Posterior vena cava (tissue), 2 donors: Measurements from ENCODE around the gene CRB3. TPM values are rescaled to one million over a fixed set of nuclear protein-coding genes. Genes with fewer than 3 reads are reported as not detected.

ENCODE experiments used
- DNase-seq: peaks from one replicate; pipeline ENCODE4 v3.0.0-alpha.2; 2020; ENCODE audit warnings: low spot score
- intact Hi-C, 2 donors: fragments of 100-400 bp; cut with DNase I; formaldehyde crosslinking; loops; one replicate each; pipeline versions ENCODE4 v1.14.1 to v1.14.2; 2022 to 2023
- total RNA-seq, 2 donors: library from RNA; stranded (reverse); fragmentation: NEBNext Ultra II Directional; extraction: Animal tissue kit (Norgen Biotek cat#: 25700); gene quantifications; one replicate each; pipeline ENCODE4 v1.2.1, GENCODE V29; 2021
- donor health status: DM: yes; HTN: yes; CAD: no.
- donor health status: DM: yes; HTN: yes; CAD: no.

Gene CRB3
- total RNA-seq, 2 donors from 2014 or later: not detected

- DNase-seq: no peak
- intact Hi-C loops: loop anchor here in 1 of 2 donors (5.0 kb wide), 1 partner anchor 1142 kb away; no protein-coding TSS in a partner anchor
Measured at GRCh38 chr19:6459262-6460098, 4.6 kb upstream of the CRB3 start, which contains the start of gene SLC25A23. SLC25A23 (minus strand) TSS chr19:6459792; CDS start chr19:6459628, 164 bp downstream.

- intact Hi-C loops: loop anchor here in 1 of 2 donors (5.0 kb wide), 1 partner anchor 1143 kb away; no protein-coding TSS in a partner anchor
- peak; percentile 99 for DNase-seq
Measured at GRCh38 chr19:6460099-6460884, 3.8 kb upstream of the CRB3 start.

GRCh38 chr19:6465006-6465405 is 935 bp downstream of the CRB3 start:
- DNase-seq: no peak
- intact Hi-C loops: no loop called here

GRCh38 chr19:6465663-6466062 is 1.6 kb downstream of the CRB3 start:
- intact Hi-C loops: no loop called here
- no peak for DNase-seq

- no peak for DNase-seq
- intact Hi-C loops: no loop called here
Measured at GRCh38 chr19:6466526-6467248, 2.6 kb downstream of the CRB3 start.

GRCh38 chr19:6467384-6467783 is 3.3 kb downstream of the CRB3 start:
- no peak for DNase-seq
- intact Hi-C loops: no loop called here

GRCh38 chr19:6470173-6470572 is 6.1 kb downstream of the CRB3 start:
- DNase-seq: no peak
- intact Hi-C loops: no loop called here

GRCh38 chr19:6471076-6471475 is 7.0 kb downstream of the CRB3 start:
- intact Hi-C loops: no loop called here
- no peak for DNase-seq

GRCh38 chr19:6472713-6473112 is 8.6 kb downstream of the CRB3 start:
- DNase-seq: no peak
- intact Hi-C loops: no loop called here

- no peak for DNase-seq
- intact Hi-C loops: no loop called here
Measured at GRCh38 chr19:6473647-6474046, 9.6 kb downstream of the CRB3 start.

GRCh38 chr19:6475321-6476108 is 11.4 kb downstream of the CRB3 start:
- no peak for DNase-seq
- intact Hi-C loops: no loop called here

- DNase-seq: no peak
- intact Hi-C loops: no loop called here
Measured at GRCh38 chr19:6476155-6476895, 12.3 kb downstream of the CRB3 start.

GRCh38 chr19:6476896-6477431 is 12.9 kb downstream of the CRB3 start:
- intact Hi-C loops: no loop called here
- no peak for DNase-seq

GRCh38 chr19:6478815-6479214 is 14.7 kb downstream of the CRB3 start:
- DNase-seq: no peak
- intact Hi-C loops: no loop called here

- intact Hi-C loops: no loop called here
- no peak for DNase-seq
Measured at GRCh38 chr19:6479836-6480398, 15.8 kb downstream of the CRB3 start.

GRCh38 chr19:6480848-6481415 is 16.9 kb downstream of the CRB3 start:
- intact Hi-C loops: no loop called here
- DNase-seq: no peak

- no peak for DNase-seq
- intact Hi-C loops: no loop called here
Measured at GRCh38 chr19:6481541-6482342, 17.7 kb downstream of the CRB3 start, which contains the start of gene DENND1C. DENND1C (minus strand) TSS chr19:6481787; CDS start chr19:6481695, 92 bp downstream.
